K562 (cell line): ENCODE measurements around the gene LIPH.

Experiments
- ARNT ChIP-seq, 2 experiments: fragments of 450-650 bp; IDR thresholded peaks; 2 replicates each; pipeline ENCODE4 v1.6.1; 2016; ENCODE audit warnings: mild to moderate bottlenecking in 1 of 2
- ATF6 ChIP-seq: sonication (generic); formaldehyde crosslinking; IDR thresholded peaks from 2 replicates; pipeline ENCODE4 v1.4.0; 2020; ENCODE audit warnings: mild to moderate bottlenecking, missing genetic modification reagents
- CREB1 ChIP-seq, 2 experiments: sonication (generic) in 1 of 2; formaldehyde crosslinking in 1 of 2; IDR thresholded peaks; 2 replicates each; pipeline versions ENCODE4 v1.6.1 to v1.8.0; 2012 to 2022; ENCODE audit warnings: inconsistent platforms in 1 of 2, mild to moderate bottlenecking in 1 of 2, missing genetic modification reagents in 1 of 2, moderate library complexity in 1 of 2
- CTCF ChIP-seq, 3 experiments: IDR thresholded peaks in 2 of 3; conservative IDR thresholded peaks in 1 of 3; 2 replicates each; pipeline ENCODE4 v1.5.1; 2011 to 2012; ENCODE audit warnings: low read length in 3 of 3, mild to moderate bottlenecking in 3 of 3, control low read depth in 2 of 3, improper control_type of control experiment in 1 of 3, inconsistent platforms in 1 of 3, low read depth in 1 of 3, mixed read lengths in 1 of 3, moderate library complexity in 1 of 3; ENCODE audit not compliant: insufficient read depth in 2 of 3
- EZH2 ChIP-seq: IDR thresholded peaks from 2 replicates; pipeline ENCODE4 v1.6.1; 2012; ENCODE audit warnings: low read depth, mild to moderate bottlenecking, inconsistent platforms, low read length, borderline replicate concordance
- KLF13 ChIP-seq: fragments of 450-650 bp; IDR thresholded peaks from 2 replicates; pipeline ENCODE4 v1.6.1; 2016; ENCODE audit warnings: missing genetic modification characterization, low read depth, mild to moderate bottlenecking, missing compliant biosample characterization, moderate library complexity, borderline replicate concordance
- NRF1 ChIP-seq, 2 experiments: fragments of 450-650 bp; IDR thresholded peaks in 1 of 2; conservative IDR thresholded peaks in 1 of 2; 2 replicates each; pipeline ENCODE4 v1.6.1; 2014; ENCODE audit warnings: mild to moderate bottlenecking in 2 of 2
- POLR2A ChIP-seq: fragments of 450-650 bp; conservative IDR thresholded peaks from 2 replicates; pipeline ENCODE4 v1.6.1; 2016
- TCF7L2 ChIP-seq: fragments of 150-350 bp; IDR thresholded peaks from 2 replicates; pipeline ENCODE4 v1.6.1; 2016; ENCODE audit warnings: low read depth, mild to moderate bottlenecking, low read length, moderate library complexity
- ZBTB11 ChIP-seq, 3 experiments: fragments of 200-800 bp in 1 of 3; fragments of 250-450 bp in 1 of 3; fragments of 450-650 bp in 1 of 3; sonication (Bioruptor Pico) in 1 of 3; sonication (Bioruptor generic) in 1 of 3; formaldehyde crosslinking in 1 of 3; IDR thresholded peaks; 2 replicates each; pipeline versions ENCODE4 v1.6.1 to v1.8.0; 2016 to 2022; ENCODE audit warnings: mild to moderate bottlenecking in 2 of 3, missing genetic modification characterization in 2 of 3, missing compliant biosample characterization in 1 of 3, moderate library complexity in 1 of 3
- ZBTB8A ChIP-seq: fragments of 450-650 bp; IDR thresholded peaks from 2 replicates; pipeline ENCODE4 v1.6.1; 2018; ENCODE audit warnings: mild to moderate bottlenecking, moderate library complexity; ENCODE audit not compliant: partially characterized antibody
- ZNF436 ChIP-seq: fragments of 250-450, 450-650 bp; sonication (Bioruptor Pico); formaldehyde crosslinking; IDR thresholded peaks from 2 replicates; pipeline ENCODE4 v1.7.0; 2020; ENCODE audit warnings: mild to moderate bottlenecking

- TF ChIP-seq POLR2A = no peak
- no peak for TF ChIP-seq ATF6
- TF ChIP-seq CTCF (IDR thresholded peaks at IDR 0.05 in 2 of 3, conservative IDR thresholded peaks at IDR 0.05 in 1 of 3; ENCODE audit: insufficient read depth in 2 of 3, low read depth in 1 of 3, low read length in 3 of 3) = no peak
- no peak for TF ChIP-seq KLF13 (tag)
- no peak for TF ChIP-seq NRF1 (conservative IDR thresholded peaks at IDR 0.05 in 1 of 2, IDR thresholded peaks at IDR 0.05 in 1 of 2)
- TF ChIP-seq EZH2 = no peak
- no peak for TF ChIP-seq TCF7L2
- no peak for TF ChIP-seq ZBTB8A
- TF ChIP-seq CREB1 (IDR thresholded peaks at IDR 0.05) = no peak
- no peak for TF ChIP-seq CREB1 (CRISPR knock-in tag; IDR thresholded peaks at IDR 0.05)
- no peak for TF ChIP-seq ZBTB11 (CRISPR knock-in tag; IDR thresholded peaks at IDR 0.05)
- no peak for TF ChIP-seq ZNF436 (CRISPR knock-in tag)
- TF ChIP-seq ARNT (IDR thresholded peaks at IDR 0.05) = no peak
Measured at GRCh38 chr3:185539934-185540333, 12.5 kb downstream of the LIPH start.
